ENCODE measurements around the gene ZNF682.

DNA sequence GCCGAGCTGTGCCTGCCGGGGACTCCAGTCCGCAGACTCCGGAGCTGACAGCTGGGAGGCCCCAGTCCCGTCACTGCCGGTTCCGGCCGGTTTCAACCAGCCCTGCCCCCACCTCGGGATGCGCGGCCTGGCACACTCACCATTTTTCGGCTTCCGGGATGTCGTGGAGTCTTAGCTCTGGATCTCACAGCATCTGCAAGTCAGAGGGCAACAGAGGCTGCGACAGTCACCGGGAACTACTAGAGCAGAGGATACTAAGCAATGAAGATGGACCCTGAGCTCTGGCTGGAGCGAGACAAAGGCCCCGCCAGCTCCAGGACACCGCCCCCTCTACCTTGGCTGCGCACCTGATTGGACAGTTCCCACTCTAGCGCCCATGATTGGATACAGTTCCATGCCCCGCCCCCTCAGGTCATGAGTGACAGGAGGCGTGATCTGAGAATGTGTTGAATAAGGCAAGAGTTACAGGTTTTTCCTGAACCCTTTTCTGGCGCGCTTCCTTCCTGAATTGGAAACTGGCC, at the start of gene ZNF682:
- TF ChIP-seq, protein P1, sequence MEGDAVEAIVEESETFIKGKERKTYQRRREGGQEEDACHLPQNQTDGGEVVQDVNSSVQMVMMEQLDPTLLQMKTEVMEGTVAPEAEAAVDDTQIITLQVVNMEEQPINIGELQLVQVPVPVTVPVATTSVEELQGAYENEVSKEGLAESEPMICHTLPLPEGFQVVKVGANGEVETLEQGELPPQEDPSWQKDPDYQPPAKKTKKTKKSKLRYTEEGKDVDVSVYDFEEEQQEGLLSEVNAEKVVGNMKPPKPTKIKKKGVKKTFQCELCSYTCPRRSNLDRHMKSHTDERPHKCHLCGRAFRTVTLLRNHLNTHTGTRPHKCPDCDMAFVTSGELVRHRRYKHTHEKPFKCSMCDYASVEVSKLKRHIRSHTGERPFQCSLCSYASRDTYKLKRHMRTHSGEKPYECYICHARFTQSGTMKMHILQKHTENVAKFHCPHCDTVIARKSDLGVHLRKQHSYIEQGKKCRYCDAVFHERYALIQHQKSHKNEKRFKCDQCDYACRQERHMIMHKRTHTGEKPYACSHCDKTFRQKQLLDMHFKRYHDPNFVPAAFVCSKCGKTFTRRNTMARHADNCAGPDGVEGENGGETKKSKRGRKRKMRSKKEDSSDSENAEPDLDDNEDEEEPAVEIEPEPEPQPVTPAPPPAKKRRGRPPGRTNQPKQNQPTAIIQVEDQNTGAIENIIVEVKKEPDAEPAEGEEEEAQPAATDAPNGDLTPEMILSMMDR (IDR thresholded peaks at IDR 0.05) = no peak
- peak; percentile 22 for TF ChIP-seq POLR2A (IDR thresholded peaks at IDR 0.05)

Measured in prostate gland (tissue), 2 donors.